ENCODE measurements around the gene KDM5B.

GRCh38 chr1:202709276-202710041 lies 98.8 kb downstream of the KDM5B start:
- TF ChIP-seq POLR2A (IDR thresholded peaks at IDR 0.05) (no peak), CTCF (IDR thresholded peaks at IDR 0.05) (no peak)
